Bronchial epithelial cell (primary cell): ENCODE results near the gene FBF1. TPM values are rescaled to one million over a fixed set of nuclear protein-coding genes. Genes with fewer than 3 reads are reported as not detected.
A peak's percentile ranks its signal among the peaks of the same experiment; 100 is the strongest.

Experiments used
- DNase-seq: peaks from one replicate; pipeline ENCODE4 v3.0.0-alpha.2; 2010; ENCODE audit warnings: low read depth
- FAIRE-seq: peaks from 2 replicates; lab custom pipeline; 2011; peaks lifted over from hg19 to GRCh38; lab: Jason Lieb, UNC
- H3K27me3 ChIP-seq: 2 replicates; pipeline ENCODE4 v1.5.1; 2011; ENCODE audit warnings: low read length; ENCODE audit not compliant: control insufficient read depth, insufficient read depth
- H3K36me3 ChIP-seq: 2 replicates; pipeline ENCODE4 v1.5.1; 2011; ENCODE audit warnings: low read length; ENCODE audit not compliant: control insufficient read depth, insufficient read depth
- H3K4me3 ChIP-seq: 2 replicates; pipeline ENCODE4 v1.5.1; 2011; ENCODE audit warnings: mild to moderate bottlenecking, low read depth, low read length, control low read depth
- total RNA-seq: library from RNA; depleted of rRNA; stranded (reverse); fragments of >200 nt; gene quantifications from 2 replicates; pipeline ENCODE4 v1.2.1, GENCODE V29; 2014
- TF ChIP-seq, protein P1 (sequence below): IDR thresholded peaks from 2 replicates; pipeline ENCODE4 v1.5.1; 2011; ENCODE audit warnings: mild to moderate bottlenecking, moderate library complexity, low read length, control low read depth, inconsistent platforms; ENCODE audit not compliant: insufficient read depth, severe bottlenecking

The FBF1 gene
- total RNA-seq, 1 donor from 2014 or later: 10.5 TPM

DNA sequence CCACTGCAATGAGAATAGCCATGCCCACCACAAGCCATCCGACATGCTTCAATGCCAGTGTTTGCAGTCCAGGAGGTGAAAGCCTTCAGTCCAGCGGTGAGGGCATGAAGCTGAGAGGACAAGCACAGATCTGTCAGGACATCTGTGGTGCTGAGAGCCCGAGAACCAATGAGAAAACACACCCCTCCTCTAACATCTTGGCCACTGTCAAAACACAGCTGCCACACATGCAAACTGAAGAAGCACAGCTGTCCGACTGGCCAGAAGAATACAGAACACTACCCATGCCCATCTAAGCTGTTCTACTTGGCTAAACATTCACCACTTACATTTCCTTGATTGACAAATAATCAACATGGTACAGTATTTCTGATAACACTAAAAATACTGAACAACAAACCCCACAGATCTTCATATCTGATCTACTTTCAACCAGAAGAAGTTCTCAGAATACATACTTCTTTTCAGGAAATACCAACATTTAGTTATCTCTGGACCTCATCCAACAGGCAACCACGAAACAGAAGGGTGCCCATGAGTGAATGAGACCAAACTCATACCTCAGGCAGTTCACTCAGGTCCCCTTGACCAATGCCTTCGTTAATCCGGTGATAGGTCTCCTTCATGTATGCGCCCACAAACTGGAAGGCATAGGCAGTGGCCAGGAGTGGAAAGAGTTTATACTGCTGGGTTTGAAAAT is 10.2 kb upstream of the FBF1 start:
- Histone ChIP-seq H3K4me3 (no peak overlapping the region), H3K27me3 (no peaks in the 10 kb centered on the region), H3K36me3 (peaks cover 29% of the 10 kb centered on the region)
- TF ChIP-seq, protein P1, sequence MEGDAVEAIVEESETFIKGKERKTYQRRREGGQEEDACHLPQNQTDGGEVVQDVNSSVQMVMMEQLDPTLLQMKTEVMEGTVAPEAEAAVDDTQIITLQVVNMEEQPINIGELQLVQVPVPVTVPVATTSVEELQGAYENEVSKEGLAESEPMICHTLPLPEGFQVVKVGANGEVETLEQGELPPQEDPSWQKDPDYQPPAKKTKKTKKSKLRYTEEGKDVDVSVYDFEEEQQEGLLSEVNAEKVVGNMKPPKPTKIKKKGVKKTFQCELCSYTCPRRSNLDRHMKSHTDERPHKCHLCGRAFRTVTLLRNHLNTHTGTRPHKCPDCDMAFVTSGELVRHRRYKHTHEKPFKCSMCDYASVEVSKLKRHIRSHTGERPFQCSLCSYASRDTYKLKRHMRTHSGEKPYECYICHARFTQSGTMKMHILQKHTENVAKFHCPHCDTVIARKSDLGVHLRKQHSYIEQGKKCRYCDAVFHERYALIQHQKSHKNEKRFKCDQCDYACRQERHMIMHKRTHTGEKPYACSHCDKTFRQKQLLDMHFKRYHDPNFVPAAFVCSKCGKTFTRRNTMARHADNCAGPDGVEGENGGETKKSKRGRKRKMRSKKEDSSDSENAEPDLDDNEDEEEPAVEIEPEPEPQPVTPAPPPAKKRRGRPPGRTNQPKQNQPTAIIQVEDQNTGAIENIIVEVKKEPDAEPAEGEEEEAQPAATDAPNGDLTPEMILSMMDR: no peak
- DNase-seq (no peak), FAIRE-seq (peak; percentile 18)

DNA sequence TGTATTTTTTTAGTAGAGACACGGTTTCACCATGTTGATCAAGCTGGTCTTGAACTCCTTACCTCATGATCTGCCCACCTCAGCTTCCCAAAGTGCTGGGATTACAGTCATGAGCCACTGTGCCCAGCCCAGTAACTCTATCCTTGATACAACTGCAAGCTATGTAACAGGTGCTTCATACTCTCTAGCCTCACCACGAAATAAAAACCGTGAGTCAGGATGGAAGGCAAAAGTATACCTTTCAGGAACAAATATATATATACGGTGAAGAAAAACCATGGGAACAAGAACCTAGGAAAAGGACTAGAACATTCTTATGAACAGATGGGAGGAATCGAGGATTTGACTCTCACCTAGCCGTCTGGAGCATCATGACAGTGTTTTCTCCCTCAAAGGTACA is 9.6 kb upstream of the FBF1 start:
- H3K4me3 ChIP-seq: no peak overlapping the region
- H3K27me3 ChIP-seq: no peaks in the 10 kb centered on the region
- peaks cover 26% of the 10 kb centered on the region for H3K36me3 ChIP-seq
- TF ChIP-seq, protein P1: no peak
- FAIRE-seq: no peak
- DNase-seq: no peak

DNA sequence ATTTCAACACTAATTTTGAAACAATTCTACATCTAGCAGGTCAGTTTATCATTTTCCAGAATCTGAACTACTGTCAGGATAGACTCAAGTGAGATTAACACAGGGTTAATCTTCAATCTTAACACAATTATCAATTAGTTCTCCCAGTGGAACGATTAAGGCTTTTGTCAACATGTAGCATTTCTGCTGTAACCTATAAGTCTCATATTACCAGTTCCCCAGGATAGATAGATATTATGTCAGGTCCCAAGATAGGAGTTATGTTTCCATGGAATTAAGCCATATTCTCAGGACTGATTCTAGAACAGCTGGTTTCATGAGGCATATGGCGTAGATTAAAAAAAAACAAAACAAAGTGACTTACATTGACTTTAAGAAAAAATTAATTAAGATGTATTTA is 4.4 kb upstream of the FBF1 start:
- TF ChIP-seq, protein P1: no peak
- Histone ChIP-seq H3K27me3 (no peaks in the 10 kb centered on the region), H3K4me3 (no peak overlapping the region), H3K36me3 (peaks cover 9% of the 10 kb centered on the region)
- FAIRE-seq (no peak), DNase-seq (no peak)

DNA sequence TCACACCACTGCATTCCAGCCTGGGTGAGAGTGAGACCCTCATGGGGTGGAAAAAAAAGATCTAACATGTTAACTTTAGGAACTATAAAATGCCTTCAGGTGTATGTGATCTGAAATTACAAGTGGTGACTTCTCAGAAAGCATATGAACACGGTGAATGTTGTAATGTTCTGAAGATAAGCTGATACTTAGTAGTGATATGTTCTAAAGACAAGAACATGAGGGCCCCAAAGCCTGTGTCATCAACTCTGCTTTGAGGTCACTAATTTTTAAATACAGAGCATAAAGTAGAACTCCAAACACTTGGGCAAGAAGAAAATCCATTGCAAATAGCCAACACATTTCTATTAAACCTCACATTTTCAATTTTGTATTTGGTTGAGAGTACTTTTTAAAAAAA is 2.6 kb upstream of the FBF1 start:
- FAIRE-seq: no peak
- DNase-seq: no peak
- TF ChIP-seq, protein P1: no peak
- H3K27me3 ChIP-seq: no peaks in the 10 kb centered on the region
- H3K4me3 ChIP-seq: no peak overlapping the region
- peaks cover 8% of the 10 kb centered on the region for H3K36me3 ChIP-seq

DNA sequence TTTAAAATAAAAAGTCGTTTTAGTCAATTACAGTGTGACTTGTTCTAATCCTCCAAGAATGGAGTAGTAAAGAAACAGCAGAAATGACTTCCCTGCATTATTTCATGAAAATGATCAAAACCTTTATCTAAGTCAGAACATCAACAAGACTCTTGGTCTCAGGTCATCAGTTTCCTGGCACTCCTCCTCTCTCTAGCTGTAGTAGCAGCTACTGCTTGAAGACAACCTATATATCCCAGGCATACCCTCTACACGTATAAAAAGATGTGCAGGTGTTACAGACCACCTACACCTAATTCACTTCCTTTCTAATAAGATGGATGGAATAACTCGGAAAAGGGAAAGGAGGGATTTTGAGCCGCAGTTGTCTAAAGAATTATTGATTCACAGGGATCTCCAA is 1.6 kb upstream of the FBF1 start:
- no peak for FAIRE-seq
- no peak for DNase-seq
- Histone ChIP-seq H3K4me3 (no peak overlapping the region), H3K36me3 (peaks cover 4% of the 10 kb centered on the region), H3K27me3 (no peaks in the 10 kb centered on the region)
- TF ChIP-seq, protein P1: no peak

DNA sequence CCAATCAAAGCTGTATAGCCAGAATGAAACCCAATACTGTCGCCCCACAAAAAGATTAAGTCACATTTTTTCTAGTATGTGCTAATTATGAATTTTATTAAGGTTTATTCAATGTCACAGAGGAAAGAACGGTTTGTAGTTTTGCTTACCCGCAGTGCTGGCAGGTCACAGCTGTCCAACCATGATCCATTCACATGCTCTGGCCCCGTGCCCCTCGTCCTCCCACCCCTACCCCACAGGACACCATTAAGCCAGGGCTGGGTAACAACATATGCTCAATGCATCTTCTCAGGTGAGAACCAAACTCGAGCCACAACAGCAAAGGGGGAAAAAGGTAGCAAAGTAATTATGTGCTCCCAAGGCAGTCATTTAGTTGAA is 589 bp upstream of the FBF1 start:
- TF ChIP-seq, protein P1: no peak

More for the DNA sequence above, 589 bp upstream of the FBF1 start:
- H3K27me3 ChIP-seq: no peaks in the 10 kb centered on the region
- peak overlapping the region; percentile 64 for H3K4me3 ChIP-seq
- peaks cover 1% of the 10 kb centered on the region for H3K36me3 ChIP-seq
- no peak for FAIRE-seq
- no peak for DNase-seq
